GM19043 (cell line): ENCODE data around the gene OR8H1.

ENCODE experiments used
- ATAC-seq: cut with Tn5 transposase; IDR thresholded peaks from one replicate; pipeline ENCODE4 v1.9.1; 2021; ENCODE audit warnings: low read depth; ENCODE audit not compliant: unreplicated experiment

Gene OR8H1, protein sequence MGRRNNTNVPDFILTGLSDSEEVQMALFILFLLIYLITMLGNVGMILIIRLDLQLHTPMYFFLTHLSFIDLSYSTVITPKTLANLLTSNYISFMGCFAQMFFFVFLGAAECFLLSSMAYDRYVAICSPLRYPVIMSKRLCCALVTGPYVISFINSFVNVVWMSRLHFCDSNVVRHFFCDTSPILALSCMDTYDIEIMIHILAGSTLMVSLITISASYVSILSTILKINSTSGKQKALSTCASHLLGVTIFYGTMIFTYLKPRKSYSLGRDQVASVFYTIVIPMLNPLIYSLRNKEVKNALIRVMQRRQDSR

DNA sequence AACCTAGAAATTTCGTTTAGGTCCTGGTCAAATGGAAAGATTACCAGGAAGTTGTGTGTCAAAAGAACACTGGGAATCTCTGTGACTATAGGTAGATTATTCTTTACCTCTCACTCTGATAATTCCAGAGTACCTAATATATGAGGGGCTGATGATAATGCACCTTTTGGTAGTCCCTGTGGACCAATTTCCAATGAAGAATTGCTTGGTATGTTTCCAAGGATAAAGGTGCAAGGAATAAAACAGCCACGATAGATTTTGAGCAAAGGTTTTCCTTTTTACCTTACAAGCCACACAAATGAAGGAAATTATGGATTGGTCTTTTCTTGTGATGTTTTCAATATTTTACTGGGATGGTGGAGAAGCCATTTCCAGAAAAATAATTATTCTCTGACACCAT lies at the start of gene OR8H1:
TSS of gene OR8H1 (minus strand) at position 101 of the 400 bp plus-strand sequence. CDS start 1,192 bp downstream, outside the sequence.
- ATAC-seq = no peak

DNA sequence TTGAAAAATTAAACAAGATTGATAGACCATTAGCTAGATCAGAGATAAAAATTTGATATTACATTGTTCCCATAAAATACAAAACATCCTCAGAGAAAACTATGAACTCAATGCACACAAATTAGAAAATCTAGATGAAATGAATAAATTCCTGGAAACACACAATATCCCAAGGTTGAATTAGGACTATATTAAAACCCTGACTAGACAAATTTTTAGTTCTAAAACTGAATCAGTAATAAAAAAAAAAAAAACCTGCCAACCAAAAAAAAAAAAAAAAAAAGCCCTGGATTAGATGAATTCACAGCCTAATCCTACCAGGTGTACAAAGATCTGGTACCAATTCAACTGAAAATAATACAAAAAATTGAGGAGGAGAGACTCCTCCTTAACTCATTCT lies 48.2 kb upstream of the OR8H1 start:
- no peak for ATAC-seq

DNA sequence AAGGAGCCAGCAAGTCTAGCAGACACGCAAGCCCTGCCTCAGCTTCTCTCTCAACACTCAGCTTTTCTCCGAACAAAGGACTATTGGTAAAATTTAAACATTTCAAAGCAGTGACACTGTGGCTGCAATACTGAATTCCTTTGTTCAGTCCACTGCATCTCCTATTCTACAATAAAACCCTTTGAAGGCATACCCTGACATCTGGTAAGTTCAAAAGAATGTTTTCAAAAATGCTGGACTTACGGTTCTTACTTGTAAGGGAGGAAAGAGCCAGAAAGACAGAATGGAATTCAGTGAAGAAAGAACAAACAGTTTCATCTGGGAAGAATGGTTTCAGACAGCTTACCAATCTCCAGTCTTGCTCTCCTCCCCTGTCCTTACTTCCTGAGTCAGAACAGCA lies 41.1 kb upstream of the OR8H1 start:
- no peak for ATAC-seq

DNA sequence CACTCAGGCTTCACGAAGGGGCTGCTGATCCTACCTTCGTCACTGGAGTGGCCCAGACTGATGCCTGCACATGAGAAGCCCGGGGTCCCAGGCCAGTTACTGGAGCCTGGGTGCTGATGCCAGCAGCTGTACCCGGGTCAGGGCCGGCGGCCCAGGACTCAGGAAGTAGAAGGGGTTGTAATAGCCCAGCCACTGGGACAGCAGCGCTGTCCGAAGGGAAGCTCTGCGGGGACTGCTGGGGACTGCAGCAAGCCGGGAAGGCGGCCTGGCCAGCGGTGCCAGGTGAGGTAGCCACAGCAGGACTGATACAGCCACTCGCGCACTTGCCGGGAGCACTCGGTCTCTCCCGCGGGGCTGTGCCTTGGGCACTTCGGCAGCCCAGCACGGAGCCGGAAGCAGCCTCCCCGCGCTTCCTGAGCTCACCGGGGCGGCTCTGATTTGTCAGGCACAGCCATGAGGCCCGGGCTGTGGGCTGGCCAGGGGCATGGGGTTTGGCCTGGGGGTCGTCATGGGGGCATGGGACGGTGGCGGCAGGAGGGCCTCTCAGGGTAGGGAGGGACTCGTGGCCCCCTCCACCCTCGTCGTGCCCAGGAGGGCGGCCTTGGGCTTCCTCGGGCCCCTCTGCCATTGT lies 39.9 kb upstream of the OR8H1 start:
- ATAC-seq = no peak

DNA sequence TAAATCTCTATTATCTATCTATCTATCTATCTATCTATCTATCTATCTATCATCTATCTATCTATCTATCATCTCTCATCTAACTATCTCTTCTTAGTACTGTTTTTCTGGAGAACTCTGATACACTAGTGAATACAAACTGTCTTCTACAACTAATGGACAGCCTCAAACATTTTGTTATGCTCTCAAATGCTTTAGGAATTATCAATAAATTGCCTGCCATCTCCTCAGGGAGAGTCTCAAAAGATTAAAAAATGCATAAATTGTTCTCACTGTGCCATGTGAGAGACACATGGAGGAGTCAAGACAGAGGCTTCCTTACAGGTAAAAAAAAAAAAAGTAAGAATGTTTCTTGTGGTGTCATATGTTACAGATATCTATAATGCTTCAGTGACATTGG lies 22.8 kb upstream of the OR8H1 start, which contains the start of gene OR8K3:
TSS of gene OR8K3 (plus strand) at position 301 of the 400 bp plus-strand sequence. CDS start 3,163 bp downstream, outside the sequence.
- no peak for ATAC-seq

DNA sequence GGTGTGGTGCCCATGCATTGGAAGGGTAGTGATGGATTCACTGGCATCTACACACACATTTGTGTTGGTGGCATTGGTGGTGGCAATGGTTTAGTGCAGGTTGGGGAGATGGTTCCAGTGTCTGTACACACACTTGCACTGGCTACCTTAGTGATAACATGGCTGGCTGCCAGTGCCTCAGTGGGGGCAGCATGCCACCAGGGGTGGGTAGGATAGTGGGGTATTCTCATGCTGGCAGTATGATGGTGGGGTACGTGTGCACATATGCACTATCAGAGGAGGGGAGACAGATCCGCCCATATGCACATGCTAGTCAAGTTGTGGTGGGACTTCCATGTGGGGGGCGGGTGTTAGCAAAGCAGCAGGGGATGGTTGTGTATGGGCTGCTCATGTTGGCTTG lies 15.8 kb upstream of the OR8H1 start:
- no peak for ATAC-seq

DNA sequence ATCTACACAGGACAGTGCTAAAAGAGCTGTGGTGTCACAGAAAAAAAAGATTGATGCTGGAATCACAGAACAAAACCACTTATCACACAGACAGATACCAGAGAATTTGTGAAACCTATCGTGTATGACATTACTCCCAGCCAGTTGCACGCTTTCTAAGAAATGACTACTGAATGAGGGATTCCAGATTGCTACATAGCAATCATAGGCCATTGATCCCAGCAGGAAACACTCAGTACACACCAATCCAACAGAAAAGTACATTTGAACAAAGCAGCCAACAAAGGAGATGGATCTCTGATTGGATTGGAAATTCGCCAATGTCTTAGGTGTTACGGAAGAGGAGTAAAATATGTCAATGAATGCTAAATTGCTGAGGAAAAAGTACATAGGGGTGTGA lies 4.8 kb upstream of the OR8H1 start:
- ATAC-seq = no peak

DNA sequence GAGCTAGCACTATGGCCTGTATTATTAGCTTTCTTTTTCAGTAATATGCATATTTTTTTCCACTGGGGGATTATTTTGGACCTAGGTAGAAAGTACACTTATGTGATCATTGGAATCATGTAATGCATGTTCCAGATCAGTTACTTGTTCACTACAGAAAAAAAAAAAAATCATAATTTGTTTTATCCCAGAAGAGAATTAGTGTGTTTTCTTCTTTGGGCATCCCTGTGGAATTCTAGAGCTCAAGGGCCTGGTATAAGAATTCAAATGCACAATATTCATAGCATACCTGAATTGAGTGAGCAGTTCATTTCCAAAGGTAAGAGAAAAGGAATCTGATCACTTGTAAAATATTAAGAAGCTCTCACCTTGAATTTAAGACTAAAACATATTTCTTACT lies 18.2 kb downstream of the OR8H1 start, which contains the start of gene OR5T1:
TSS of gene OR5T1 (plus strand) at position 301 of the 400 bp plus-strand sequence. CDS start 1,485 bp downstream, outside the sequence.
- no peak for ATAC-seq

DNA sequence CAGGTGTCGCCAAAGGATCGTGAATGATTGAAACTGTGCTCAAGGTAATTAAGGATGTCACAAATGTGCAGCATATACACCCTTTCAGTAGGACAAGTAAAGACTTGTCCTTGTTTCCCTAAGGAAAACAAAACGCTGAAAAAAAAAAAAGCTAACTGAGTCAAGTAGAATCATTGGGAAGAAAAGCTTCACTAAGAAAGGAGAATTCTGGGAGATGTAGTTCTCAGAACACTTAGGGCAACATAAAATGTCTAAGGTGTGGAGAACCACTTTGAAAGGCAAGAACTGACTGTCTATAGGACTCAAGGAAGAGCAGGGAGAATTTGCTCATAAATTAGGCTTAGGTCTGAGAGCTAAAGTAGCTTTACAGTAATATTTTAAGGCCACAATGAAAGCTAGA lies 21.0 kb downstream of the OR8H1 start:
- ATAC-seq = no peak

DNA sequence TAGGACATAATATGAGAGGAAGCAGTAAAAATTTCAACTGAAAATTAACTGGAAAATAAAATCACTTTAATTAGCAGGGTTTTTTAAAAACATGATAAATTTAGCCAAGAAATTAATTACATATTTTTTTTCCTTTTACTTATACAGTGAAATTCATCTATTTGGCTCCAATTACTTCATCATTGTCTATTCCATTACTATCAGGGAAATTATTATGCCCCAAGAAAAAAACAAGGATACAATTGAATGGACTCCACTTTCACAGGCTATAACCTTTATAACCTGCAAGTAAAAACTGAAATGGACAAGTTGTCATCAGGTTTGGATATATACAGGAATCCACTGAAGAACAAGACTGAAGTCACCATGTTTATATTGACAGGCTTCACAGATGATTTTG lies 40.1 kb downstream of the OR8H1 start, which contains the start of gene OR5T3:
TSS of gene OR5T3 (plus strand) at position 301 of the 400 bp plus-strand sequence. CDS start at position 301, 0 bp downstream.
- no peak for ATAC-seq
